Skeletal muscle tissue (tissue), 4 donors: ENCODE data around the gene LIME1. TPM values are rescaled to one million over a fixed set of nuclear protein-coding genes. Genes with fewer than 3 reads are reported as not detected.

Source experiments
- H3K27ac ChIP-seq: one replicate; pipeline ENCODE4 v1.7.0; 2013; ENCODE audit warnings: mild to moderate bottlenecking, low read depth, low read length, inconsistent platforms
- H3K27me3 ChIP-seq, 3 donors: one replicate each; pipeline ENCODE4 v1.7.0; 2013; ENCODE audit warnings: low read length in 3 of 3; ENCODE audit not compliant: control insufficient read depth in 3 of 3, insufficient read depth in 3 of 3
- H3K36me3 ChIP-seq, 3 donors: one replicate each; pipeline ENCODE4 v1.7.0; 2013; ENCODE audit warnings: low read length in 3 of 3; ENCODE audit not compliant: control insufficient read depth in 3 of 3, insufficient read depth in 3 of 3
- H3K4me1 ChIP-seq, 3 donors: one replicate each; pipeline ENCODE4 v1.7.0; 2013; ENCODE audit warnings: low read length in 3 of 3, mild to moderate bottlenecking in 3 of 3; ENCODE audit not compliant: control insufficient read depth in 3 of 3, insufficient read depth in 3 of 3
- H3K4me3 ChIP-seq, 3 donors: one replicate each; pipeline ENCODE4 v1.7.0; 2013; ENCODE audit warnings: low read length in 3 of 3
- H3K9ac ChIP-seq, 3 donors: one replicate each; pipeline ENCODE4 v1.7.0; 2013; ENCODE audit warnings: low read length in 3 of 3, mild to moderate bottlenecking in 3 of 3, moderate library complexity in 2 of 3, low read depth in 1 of 3
- H3K9me3 ChIP-seq, 3 donors: one replicate each; pipeline ENCODE4 v1.7.0; 2013; ENCODE audit warnings: low read length in 3 of 3; ENCODE audit not compliant: control insufficient read depth in 3 of 3
- total RNA-seq: library from RNA; depleted of rRNA; stranded (reverse); fragments of >200 nt; gene quantifications from one replicate; pipeline ENCODE4 v1.2.3, GENCODE V29; 2014
- donor health status: Osteomylitis.

LIME1 gene
- total RNA-seq, 1 donor from 2014 or later, result 0.52 TPM

DNA sequence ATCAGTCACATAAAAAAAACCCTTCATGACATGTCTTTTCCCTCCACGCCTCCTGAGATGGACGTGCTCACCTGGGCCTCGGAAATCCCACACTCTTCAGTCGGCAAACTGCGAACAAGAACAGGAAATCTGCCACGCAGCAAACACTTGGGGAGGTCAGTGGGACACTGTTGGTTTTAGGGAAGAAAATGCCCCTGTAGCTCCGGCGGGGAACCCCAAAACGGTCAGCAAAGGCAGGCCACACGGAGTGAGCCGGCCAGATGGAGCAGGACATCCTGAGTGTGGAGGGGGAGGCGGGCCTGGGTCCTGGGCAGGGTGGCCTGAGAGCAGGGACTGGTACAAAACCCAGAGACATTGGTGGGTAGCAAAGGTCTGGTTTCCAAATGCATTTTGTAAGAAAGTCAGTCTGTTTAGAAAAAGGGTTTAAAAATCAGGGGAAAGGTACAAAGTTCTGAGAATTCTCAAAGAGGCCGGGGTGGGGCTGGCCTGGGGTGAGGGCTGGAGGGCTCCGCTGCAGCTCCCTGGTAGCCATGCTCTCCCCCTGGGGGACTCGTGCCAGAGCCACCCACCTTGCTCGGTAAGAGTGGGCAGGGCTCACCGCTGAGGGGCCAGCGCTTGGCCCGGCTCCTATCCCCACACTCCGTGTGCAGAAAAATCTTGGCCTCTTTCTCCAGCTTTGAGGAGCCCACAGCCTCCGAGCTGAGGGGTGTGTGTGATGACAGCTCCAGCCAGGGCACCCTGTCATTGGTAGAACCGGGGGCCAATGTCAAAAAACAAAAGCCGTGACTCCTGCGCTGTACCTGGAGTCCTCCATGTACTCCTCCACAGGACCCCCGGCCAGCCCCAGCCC, 8.3 kb downstream of the LIME1 start:
- Histone ChIP-seq H3K36me3 (peaks cover 8 to 15% (median 9%) of the 10 kb centered on the region in 3 donors), H3K4me3 (no peak overlapping the region), H3K9me3 (no peaks in the 10 kb centered on the region), H3K4me1 (peaks cover 16 to 19% (median 18%) of the 10 kb centered on the region in 3 donors), H3K27me3 (no peaks in the 10 kb centered on the region), H3K27ac (no peak overlapping the region), H3K9ac (no peak overlapping the region)

GRCh38 chr20:63745424-63745805, 9.0 kb downstream of the LIME1 start:
- Histone ChIP-seq H3K27me3 (no peaks in the 10 kb centered on the region), H3K9ac (no peak overlapping the region), H3K9me3 (no peaks in the 10 kb centered on the region), H3K27ac (no peak overlapping the region), H3K4me1 (peaks cover 15 to 18% (median 18%) of the 10 kb centered on the region in 3 donors), H3K36me3 (peaks cover 8 to 15% (median 9%) of the 10 kb centered on the region in 3 donors), H3K4me3 (no peak overlapping the region)

- Histone ChIP-seq H3K9ac (no peak overlapping the region), H3K9me3 (no peaks in the 10 kb centered on the region), H3K27ac (no peak overlapping the region), H3K36me3 (peaks cover 8 to 15% (median 9%) of the 10 kb centered on the region in 3 donors), H3K27me3 (no peaks in the 10 kb centered on the region), H3K4me1 (peaks cover 8 to 11% (median 11%) of the 10 kb centered on the region in 3 donors), H3K4me3 (no peak overlapping the region)
Observed at GRCh38 chr20:63745961-63746731, 9.7 kb downstream of the LIME1 start.

- H3K27ac ChIP-seq, result no peak overlapping the region
- H3K36me3 ChIP-seq, result peaks cover 8 to 13% (median 9%) of the 10 kb centered on the region in 3 donors
Observed at GRCh38 chr20:63746751-63747315, 10.4 kb downstream of the LIME1 start.

GRCh38 chr20:63747622-63748069, 11.2 kb downstream of the LIME1 start:
- H3K4me1 ChIP-seq, result peaks cover 0 to 1% (median 0%) of the 10 kb centered on the region in 3 donors
- H3K9me3 ChIP-seq, result no peaks in the 10 kb centered on the region
- H3K9ac ChIP-seq, result no peak overlapping the region
- H3K36me3 ChIP-seq, result peaks cover 7 to 11% (median 7%) of the 10 kb centered on the region in 3 donors
- no peak overlapping the region for H3K4me3 ChIP-seq
- H3K27me3 ChIP-seq, result no peaks in the 10 kb centered on the region
- no peak overlapping the region for H3K27ac ChIP-seq

More at GRCh38 chr20:63746751-63747315, 10.4 kb downstream of the LIME1 start:
- H3K9me3 ChIP-seq, result no peaks in the 10 kb centered on the region
- H3K4me3 ChIP-seq, result no peak overlapping the region
- peaks cover 1 to 4% (median 4%) of the 10 kb centered on the region in 3 donors for H3K4me1 ChIP-seq
- no peaks in the 10 kb centered on the region for H3K27me3 ChIP-seq
- H3K9ac ChIP-seq, result no peak overlapping the region

- Histone ChIP-seq H3K27me3 (no peaks in the 10 kb centered on the region), H3K4me3 (no peak overlapping the region), H3K9ac (no peak overlapping the region), H3K36me3 (peaks cover 3 to 8% (median 5%) of the 10 kb centered on the region in 3 donors), H3K27ac (no peak overlapping the region), H3K9me3 (no peaks in the 10 kb centered on the region), H3K4me1 (no peaks in the 10 kb centered on the region)
Observed at GRCh38 chr20:63748070-63748933, 11.8 kb downstream of the LIME1 start.

- H3K36me3 ChIP-seq, result peaks cover 0 to 4% (median 2%) of the 10 kb centered on the region in 3 donors
- H3K4me3 ChIP-seq, result no peak overlapping the region
- no peaks in the 10 kb centered on the region for H3K27me3 ChIP-seq
- H3K27ac ChIP-seq, result no peak overlapping the region
- no peaks in the 10 kb centered on the region for H3K4me1 ChIP-seq
- H3K9me3 ChIP-seq, result no peaks in the 10 kb centered on the region
- H3K9ac ChIP-seq, result no peak overlapping the region
Observed at GRCh38 chr20:63748934-63749270, 12.4 kb downstream of the LIME1 start.

DNA sequence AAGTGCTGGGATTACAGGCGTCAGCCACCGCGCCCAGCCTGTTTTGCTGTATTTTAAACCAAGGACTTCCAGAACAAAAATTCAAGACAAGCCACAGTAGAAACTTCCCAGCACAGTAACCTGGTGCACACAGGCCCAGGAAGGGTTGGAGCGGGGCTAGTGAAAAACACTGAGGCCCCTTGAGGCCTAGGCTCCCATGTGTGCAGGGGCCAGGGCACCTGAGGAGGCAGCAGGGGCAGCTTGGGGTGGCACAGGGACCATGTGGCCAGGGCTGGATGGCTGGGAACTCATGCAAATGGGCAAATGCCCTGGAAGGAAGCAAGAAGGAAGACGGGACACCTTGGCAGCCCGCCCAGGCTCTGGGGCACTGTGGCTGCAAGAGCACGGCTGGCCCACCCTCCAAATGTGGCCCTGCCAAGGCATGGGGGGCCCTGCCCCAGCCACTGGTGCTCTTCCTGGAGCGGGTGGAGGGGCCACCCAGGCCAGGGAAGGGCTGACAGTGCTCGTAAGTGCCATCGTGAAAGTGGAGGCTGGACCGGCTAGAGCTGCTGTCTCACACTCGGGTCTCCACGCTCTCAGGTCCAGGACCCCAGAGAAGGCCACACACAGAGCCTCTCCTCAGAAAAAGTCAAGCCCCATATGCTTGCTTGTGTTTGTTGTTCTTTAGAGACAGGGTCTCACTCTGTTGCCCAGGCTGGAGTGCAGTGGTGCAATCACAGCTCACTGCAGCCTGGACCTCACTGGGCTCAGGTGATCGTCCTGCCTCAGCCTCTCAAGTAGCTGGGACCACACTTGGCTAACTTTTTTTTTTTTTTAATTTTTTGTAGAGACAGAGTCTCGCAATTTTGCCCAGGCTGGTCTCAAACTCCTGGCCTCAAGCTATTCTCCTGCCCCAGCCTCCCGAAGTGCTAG, 13.4 kb downstream of the LIME1 start:
- Histone ChIP-seq H3K9ac (no peak overlapping the region), H3K36me3 (peaks cover 0 to 2% (median 2%) of the 10 kb centered on the region in 3 donors), H3K27ac (no peak overlapping the region)

More for the DNA sequence above, 13.4 kb downstream of the LIME1 start:
- no peaks in the 10 kb centered on the region for H3K9me3 ChIP-seq
- H3K27me3 ChIP-seq, result no peaks in the 10 kb centered on the region
- no peak overlapping the region for H3K4me3 ChIP-seq
- no peaks in the 10 kb centered on the region for H3K4me1 ChIP-seq
